K562 (cell line): Measurements from ENCODE around the gene C2CD5. TPM values are rescaled to one million over a fixed set of nuclear protein-coding genes. Genes with fewer than 3 reads are reported as not detected.

ENCODE experiments used
- CBX8 ChIP-seq: fragments of 200-600 bp; sonication (generic); IDR thresholded peaks from 2 replicates; pipeline ENCODE4 v1.6.1; 2012; ENCODE audit warnings: borderline replicate concordance, mixed run types, low read depth, mild to moderate bottlenecking, moderate library complexity, mixed read lengths, low read length, control low read depth, inconsistent platforms; ENCODE audit not compliant: poor library complexity, severe bottlenecking; ENCODE audit errors: extremely low read depth
- HMG20A ChIP-seq: fragments of 450-650 bp; formaldehyde crosslinking; conservative IDR thresholded peaks from 2 replicates; pipeline ENCODE4 v1.4.0; 2020; ENCODE audit warnings: mild to moderate bottlenecking, mixed read lengths
- NUFIP1 ChIP-seq: fragments of 450-650 bp; IDR thresholded peaks from 2 replicates; pipeline ENCODE4 v1.6.1; 2018; ENCODE audit not compliant: partially characterized antibody
- PCBP2 ChIP-seq: fragments of 200-400 bp; formaldehyde crosslinking; IDR thresholded peaks from 2 replicates; pipeline ENCODE4 v1.6.1; 2018; ENCODE audit warnings: low read length, low read depth, mild to moderate bottlenecking, moderate library complexity; ENCODE audit not compliant: poor library complexity, severe bottlenecking
- YY1 ChIP-seq, 3 experiments: IDR thresholded peaks; 2 replicates each; pipeline ENCODE4 v1.6.1; 2011; ENCODE audit warnings: low read length in 2 of 3, mild to moderate bottlenecking in 2 of 3, moderate library complexity in 2 of 3, borderline replicate concordance in 1 of 3, control low read depth in 1 of 3, low read depth in 1 of 3; ENCODE audit not compliant: insufficient read depth in 3 of 3, insufficient replicate concordance in 2 of 3, control insufficient read depth in 1 of 3, insufficient read length in 1 of 3; ENCODE audit errors: extremely low read depth in 1 of 3
- ZBED1 ChIP-seq: IDR thresholded peaks from 2 replicates; pipeline ENCODE4 v1.6.1; 2014
- polyA plus RNA-seq, 8 experiments: library from polyadenylated mRNA; depleted of rRNA in 4 of 8; stranded (reverse) in 5 of 8; unstranded in 3 of 8; fragments of >200 nt; fragmentation: Nextera tagmentation in 2 of 8; fragmentation: Illumina TruSeq in 1 of 8; extraction: Ambion mirVana in 2 of 8; extraction: Trizol in 1 of 8; gene quantifications; 2 replicates each; pipeline versions ENCODE4 v1.2.1 to v1.2.3, GENCODE V29; 2011 to 2014; ENCODE audit warnings: inconsistent platforms in 1 of 8, missing spikeins in 1 of 8
- total RNA-seq, 7 experiments: library from RNA; depleted of rRNA in 6 of 7; stranded (reverse); fragments of >200 nt in 6 of 7; fragmentation: Illumina TruSeq in 2 of 7; extraction: Trizol in 2 of 7; gene quantifications; 2 replicates each; pipeline versions ENCODE4 v1.2.1 to v1.2.3, GENCODE V29; 2011 to 2021; ENCODE audit warnings: low replicate concordance in 1 of 7
- TF ChIP-seq, protein P1 (sequence below): sonication (generic); formaldehyde crosslinking; IDR thresholded peaks from 2 replicates; pipeline ENCODE4 v1.8.0; 2023; ENCODE audit warnings: missing genetic modification reagents, mild to moderate bottlenecking, borderline replicate concordance
- TF ChIP-seq, protein P2 (sequence below): fragments of 250-450 bp; sonication (Bioruptor Pico); IDR thresholded peaks from 2 replicates; pipeline ENCODE4 v1.4.0; 2020; ENCODE audit warnings: mild to moderate bottlenecking

C2CD5 gene
- total and polyA plus RNA-seq, 9 of the 15 experiments (the other 6 are each of a cell fraction or from before 2014, with no cell fraction given), result 5.1 to 24.1 (median 14.3) TPM

DNA sequence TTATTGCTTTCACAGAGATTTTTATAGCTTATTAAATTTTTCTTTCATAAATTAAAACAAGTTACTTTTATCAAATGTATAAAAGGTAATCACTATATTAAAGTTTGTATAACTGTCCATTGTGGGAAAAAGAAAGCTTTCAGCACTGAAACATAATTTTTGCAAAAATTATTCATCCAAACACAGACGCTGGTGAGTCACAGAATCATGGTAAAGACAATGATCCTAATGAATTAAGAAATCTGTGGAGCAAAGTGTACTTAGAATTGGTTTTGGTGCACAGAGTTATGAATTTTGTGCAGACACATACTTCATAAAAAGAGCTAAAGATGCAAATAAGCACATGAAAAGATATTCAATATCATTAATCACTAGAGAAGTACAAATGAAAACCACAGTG is 31.7 kb upstream of the C2CD5 start (continued):
- TF ChIP-seq, protein P1, sequence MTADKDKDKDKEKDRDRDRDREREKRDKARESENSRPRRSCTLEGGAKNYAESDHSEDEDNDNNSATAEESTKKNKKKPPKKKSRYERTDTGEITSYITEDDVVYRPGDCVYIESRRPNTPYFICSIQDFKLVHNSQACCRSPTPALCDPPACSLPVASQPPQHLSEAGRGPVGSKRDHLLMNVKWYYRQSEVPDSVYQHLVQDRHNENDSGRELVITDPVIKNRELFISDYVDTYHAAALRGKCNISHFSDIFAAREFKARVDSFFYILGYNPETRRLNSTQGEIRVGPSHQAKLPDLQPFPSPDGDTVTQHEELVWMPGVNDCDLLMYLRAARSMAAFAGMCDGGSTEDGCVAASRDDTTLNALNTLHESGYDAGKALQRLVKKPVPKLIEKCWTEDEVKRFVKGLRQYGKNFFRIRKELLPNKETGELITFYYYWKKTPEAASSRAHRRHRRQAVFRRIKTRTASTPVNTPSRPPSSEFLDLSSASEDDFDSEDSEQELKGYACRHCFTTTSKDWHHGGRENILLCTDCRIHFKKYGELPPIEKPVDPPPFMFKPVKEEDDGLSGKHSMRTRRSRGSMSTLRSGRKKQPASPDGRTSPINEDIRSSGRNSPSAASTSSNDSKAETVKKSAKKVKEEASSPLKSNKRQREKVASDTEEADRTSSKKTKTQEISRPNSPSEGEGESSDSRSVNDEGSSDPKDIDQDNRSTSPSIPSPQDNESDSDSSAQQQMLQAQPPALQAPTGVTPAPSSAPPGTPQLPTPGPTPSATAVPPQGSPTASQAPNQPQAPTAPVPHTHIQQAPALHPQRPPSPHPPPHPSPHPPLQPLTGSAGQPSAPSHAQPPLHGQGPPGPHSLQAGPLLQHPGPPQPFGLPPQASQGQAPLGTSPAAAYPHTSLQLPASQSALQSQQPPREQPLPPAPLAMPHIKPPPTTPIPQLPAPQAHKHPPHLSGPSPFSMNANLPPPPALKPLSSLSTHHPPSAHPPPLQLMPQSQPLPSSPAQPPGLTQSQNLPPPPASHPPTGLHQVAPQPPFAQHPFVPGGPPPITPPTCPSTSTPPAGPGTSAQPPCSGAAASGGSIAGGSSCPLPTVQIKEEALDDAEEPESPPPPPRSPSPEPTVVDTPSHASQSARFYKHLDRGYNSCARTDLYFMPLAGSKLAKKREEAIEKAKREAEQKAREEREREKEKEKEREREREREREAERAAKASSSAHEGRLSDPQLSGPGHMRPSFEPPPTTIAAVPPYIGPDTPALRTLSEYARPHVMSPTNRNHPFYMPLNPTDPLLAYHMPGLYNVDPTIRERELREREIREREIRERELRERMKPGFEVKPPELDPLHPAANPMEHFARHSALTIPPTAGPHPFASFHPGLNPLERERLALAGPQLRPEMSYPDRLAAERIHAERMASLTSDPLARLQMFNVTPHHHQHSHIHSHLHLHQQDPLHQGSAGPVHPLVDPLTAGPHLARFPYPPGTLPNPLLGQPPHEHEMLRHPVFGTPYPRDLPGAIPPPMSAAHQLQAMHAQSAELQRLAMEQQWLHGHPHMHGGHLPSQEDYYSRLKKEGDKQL, result no peak
- TF ChIP-seq YY1 (IDR thresholded peaks at IDR 0.05; ENCODE audit: borderline replicate concordance in 1 of 3, control insufficient read depth in 1 of 3, extremely low read depth in 1 of 3, insufficient read depth in 3 of 3, insufficient read length in 1 of 3, insufficient replicate concordance in 2 of 3, low read depth in 1 of 3, low read length in 2 of 3) (no peak), PCBP2 (no peak), CBX8 (no peak), NUFIP1 (no peak), HMG20A (CRISPR knock-in tag) (no peak), ZBED1 (no peak)
- TF ChIP-seq, protein P2, sequence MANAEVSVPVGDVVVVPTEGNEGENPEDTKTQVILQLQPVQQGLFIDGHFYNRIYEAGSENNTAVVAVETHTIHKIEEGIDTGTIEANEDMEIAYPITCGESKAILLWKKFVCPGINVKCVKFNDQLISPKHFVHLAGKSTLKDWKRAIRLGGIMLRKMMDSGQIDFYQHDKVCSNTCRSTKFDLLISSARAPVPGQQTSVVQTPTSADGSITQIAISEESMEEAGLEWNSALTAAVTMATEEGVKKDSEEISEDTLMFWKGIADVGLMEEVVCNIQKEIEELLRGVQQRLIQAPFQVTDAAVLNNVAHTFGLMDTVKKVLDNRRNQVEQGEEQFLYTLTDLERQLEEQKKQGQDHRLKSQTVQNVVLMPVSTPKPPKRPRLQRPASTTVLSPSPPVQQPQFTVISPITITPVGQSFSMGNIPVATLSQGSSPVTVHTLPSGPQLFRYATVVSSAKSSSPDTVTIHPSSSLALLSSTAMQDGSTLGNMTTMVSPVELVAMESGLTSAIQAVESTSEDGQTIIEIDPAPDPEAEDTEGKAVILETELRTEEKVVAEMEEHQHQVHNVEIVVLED (CRISPR knock-in tag), result no peak
